HEK293 (cell line): ENCODE measurements around the gene PERM1.
A peak's percentile ranks its signal among the peaks of the same experiment; 100 is the strongest.

Experiments used
- BCL11B ChIP-seq: fragments of 450-650 bp; formaldehyde crosslinking; IDR thresholded peaks from 2 replicates; pipeline ENCODE4 v1.5.1; 2016; ENCODE audit warnings: low read depth, missing biosample characterization, missing genetic modification characterization
- GFI1B ChIP-seq: fragments of 450-650 bp; formaldehyde crosslinking; IDR thresholded peaks from 2 replicates; pipeline ENCODE4 v1.5.1; 2016; ENCODE audit warnings: missing biosample characterization, missing genetic modification characterization
- GLIS1 ChIP-seq: fragments of 450-650 bp; formaldehyde crosslinking; IDR thresholded peaks from 2 replicates; pipeline ENCODE4 v1.5.1; 2016; ENCODE audit warnings: missing biosample characterization, missing genetic modification characterization
- KLF10 ChIP-seq: fragments of 450-650 bp; IDR thresholded peaks from 2 replicates; pipeline ENCODE4 v1.5.1; 2018; ENCODE audit warnings: missing biosample characterization, mild to moderate bottlenecking, missing genetic modification characterization
- KLF9 ChIP-seq: fragments of 450-650 bp; formaldehyde crosslinking; IDR thresholded peaks from 2 replicates; pipeline ENCODE4 v1.5.1; 2016; ENCODE audit warnings: missing biosample characterization, missing genetic modification characterization, low read depth
- MEIS1 ChIP-seq: sonication (generic); formaldehyde crosslinking; IDR thresholded peaks from 2 replicates; pipeline ENCODE4 v1.8.1; 2022; ENCODE audit warnings: missing genetic modification reagents, mild to moderate bottlenecking, borderline replicate concordance
- MYNN ChIP-seq: fragments of 450-650 bp; formaldehyde crosslinking; IDR thresholded peaks from 2 replicates; pipeline ENCODE4 v1.5.1; 2016; ENCODE audit warnings: missing biosample characterization, missing genetic modification characterization, borderline replicate concordance
- SCRT1 ChIP-seq: fragments of 450-650 bp; formaldehyde crosslinking; IDR thresholded peaks from 2 replicates; pipeline ENCODE4 v1.5.1; 2016; ENCODE audit warnings: missing biosample characterization, missing genetic modification characterization, borderline replicate concordance
- WT1 ChIP-seq: fragments of 450-650 bp; formaldehyde crosslinking; IDR thresholded peaks from 2 replicates; pipeline ENCODE4 v1.5.1; 2016; ENCODE audit warnings: missing biosample characterization, missing genetic modification characterization
- ZBTB8A ChIP-seq: fragments of 450-650 bp; formaldehyde crosslinking; IDR thresholded peaks from 2 replicates; pipeline ENCODE4 v1.5.1; 2016; ENCODE audit warnings: missing biosample characterization, missing genetic modification characterization
- ZNF140 ChIP-seq: fragments of 450-650 bp; formaldehyde crosslinking; IDR thresholded peaks from 2 replicates; pipeline ENCODE4 v1.5.1; 2016; ENCODE audit warnings: missing biosample characterization, missing genetic modification characterization
- ZNF211 ChIP-seq: fragments of 450-650 bp; formaldehyde crosslinking; IDR thresholded peaks from 2 replicates; pipeline ENCODE4 v1.5.1; 2016; ENCODE audit warnings: low read depth, missing biosample characterization, missing genetic modification characterization
- ZNF239 ChIP-seq: fragments of 450-650 bp; formaldehyde crosslinking; IDR thresholded peaks from 2 replicates; pipeline ENCODE4 v1.5.1; 2016; ENCODE audit warnings: missing biosample characterization, missing genetic modification characterization
- ZNF248 ChIP-seq: fragments of 450-650 bp; formaldehyde crosslinking; IDR thresholded peaks from 2 replicates; pipeline ENCODE4 v1.5.1; 2017; ENCODE audit warnings: missing biosample characterization, missing genetic modification characterization
- ZNF274 ChIP-seq, 2 experiments: fragments of 200-500 bp in 1 of 2; fragments of 450-650 bp in 1 of 2; sonication (Bioruptor generic) in 1 of 2; formaldehyde crosslinking in 1 of 2; IDR thresholded peaks; 2 replicates each; pipeline versions ENCODE4 v1.5.1 to v1.6.1; 2014 to 2016; ENCODE audit warnings: borderline replicate concordance in 1 of 2, inconsistent platforms in 1 of 2, low read length in 1 of 2, missing biosample characterization in 1 of 2, missing genetic modification characterization in 1 of 2
- ZNF426 ChIP-seq: fragments of 450-650 bp; formaldehyde crosslinking; IDR thresholded peaks from 2 replicates; pipeline ENCODE4 v1.5.1; 2017; ENCODE audit warnings: missing biosample characterization, missing genetic modification characterization, mild to moderate bottlenecking, inconsistent platforms, moderate library complexity
- ZNF544 ChIP-seq: fragments of 450-650 bp; formaldehyde crosslinking; IDR thresholded peaks from 2 replicates; pipeline ENCODE4 v1.5.0; 2017; ENCODE audit warnings: missing biosample characterization, missing genetic modification characterization
- ZNF596 ChIP-seq: fragments of 450-650 bp; IDR thresholded peaks from 2 replicates; pipeline ENCODE4 v1.5.0; 2018; ENCODE audit warnings: missing biosample characterization, mild to moderate bottlenecking, missing genetic modification characterization, moderate library complexity
- ZNF600 ChIP-seq: fragments of 450-650 bp; formaldehyde crosslinking; IDR thresholded peaks from 2 replicates; pipeline ENCODE4 v1.5.1; 2016; ENCODE audit warnings: missing biosample characterization, missing genetic modification characterization
- ZNF624 ChIP-seq: fragments of 450-650 bp; formaldehyde crosslinking; IDR thresholded peaks from 2 replicates; pipeline ENCODE4 v1.5.1; 2017; ENCODE audit warnings: missing biosample characterization, missing genetic modification characterization
- ZNF626 ChIP-seq: fragments of 450-650 bp; sonication (Bioruptor Pico); formaldehyde crosslinking; IDR thresholded peaks from 2 replicates; pipeline ENCODE4 v1.5.1; 2018; ENCODE audit warnings: missing biosample characterization, missing genetic modification characterization, inconsistent platforms
- ZNF664 ChIP-seq: fragments of 450-650 bp; formaldehyde crosslinking; IDR thresholded peaks from 2 replicates; pipeline ENCODE4 v1.5.1; 2016; ENCODE audit warnings: missing biosample characterization, missing genetic modification characterization
- ZNF747 ChIP-seq: fragments of 450-650 bp; formaldehyde crosslinking; IDR thresholded peaks from 2 replicates; pipeline ENCODE4 v1.5.1; 2016; ENCODE audit warnings: missing biosample characterization, missing genetic modification characterization
- ZNF768 ChIP-seq: fragments of 450-650 bp; formaldehyde crosslinking; IDR thresholded peaks from 2 replicates; pipeline ENCODE4 v1.5.1; 2018; ENCODE audit warnings: missing biosample characterization, mild to moderate bottlenecking, missing genetic modification characterization
- TF ChIP-seq, protein P1 (sequence below): IDR thresholded peaks from 2 replicates; pipeline ENCODE4 v1.6.1; 2011; ENCODE audit warnings: mild to moderate bottlenecking, low read depth, low read length, borderline replicate concordance
- TF ChIP-seq, protein P2 (sequence below): fragments of 450-650 bp; formaldehyde crosslinking; IDR thresholded peaks from 2 replicates; pipeline ENCODE4 v1.5.1; 2016; ENCODE audit warnings: missing biosample characterization, missing genetic modification characterization
- TF ChIP-seq, protein P3 (sequence below): fragments of 450-650 bp; formaldehyde crosslinking; IDR thresholded peaks from 2 replicates; pipeline ENCODE4 v1.5.1; 2016; ENCODE audit warnings: missing biosample characterization, missing genetic modification characterization
- TF ChIP-seq, protein P4 (sequence below): fragments of 450-650 bp; formaldehyde crosslinking; IDR thresholded peaks from 2 replicates; pipeline ENCODE4 v1.5.1; 2016; ENCODE audit warnings: missing biosample characterization, missing genetic modification characterization
- TF ChIP-seq, protein P5 (sequence below): fragments of 450-650 bp; formaldehyde crosslinking; IDR thresholded peaks from 2 replicates; pipeline ENCODE4 v1.5.1; 2016; ENCODE audit warnings: missing biosample characterization, missing genetic modification characterization
- TF ChIP-seq, protein P6 (sequence below): fragments of 450-650 bp; formaldehyde crosslinking; IDR thresholded peaks from 2 replicates; pipeline ENCODE4 v1.5.1; 2017; ENCODE audit warnings: missing biosample characterization, missing genetic modification characterization

The PERM1 gene

DNA sequence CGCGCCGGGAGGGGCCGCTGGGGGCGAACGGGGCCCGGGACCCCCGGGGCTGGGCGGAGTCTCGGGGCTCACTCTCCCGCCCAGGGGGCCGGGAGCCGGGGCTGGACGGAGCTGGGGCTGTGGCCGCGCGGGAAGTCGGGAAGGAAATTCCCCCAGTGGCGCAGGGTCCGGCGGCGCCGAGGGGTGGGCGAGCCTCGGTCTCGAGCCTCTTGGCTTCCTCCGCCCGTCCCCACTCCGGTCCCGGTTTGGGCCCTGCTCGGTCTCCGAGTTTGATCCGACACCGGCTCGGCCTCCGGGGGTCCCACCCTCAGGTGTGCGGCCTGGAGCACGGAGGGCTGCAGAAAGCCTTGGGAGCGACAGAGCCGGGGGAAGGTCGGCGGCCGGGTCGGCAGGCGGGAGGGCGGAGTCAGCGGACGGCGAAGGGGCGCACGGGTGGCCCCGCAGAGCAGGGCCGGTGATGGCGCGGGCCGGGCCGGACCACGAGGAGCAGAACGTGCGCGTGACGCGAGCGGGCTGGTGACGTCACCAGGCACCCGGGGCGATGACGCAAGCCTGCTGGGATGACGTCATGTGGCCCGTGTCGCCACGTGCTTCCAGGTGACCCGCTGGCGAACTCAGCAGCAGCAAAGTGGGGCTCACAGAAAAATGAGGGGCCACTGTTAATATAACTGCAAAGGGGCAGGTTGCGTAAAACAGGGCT lies 18.6 kb upstream of the PERM1 start (continued):
- no peak; the same call in 1 of the 2 replicates for TF ChIP-seq GFI1B (tag by site-specific recombination)
- no peak for TF ChIP-seq ZNF624 (tag by site-specific recombination)
- no peak; the same call in 1 of the 2 replicates for TF ChIP-seq ZNF768 (tag by site-specific recombination)
- TF ChIP-seq, protein P1, sequence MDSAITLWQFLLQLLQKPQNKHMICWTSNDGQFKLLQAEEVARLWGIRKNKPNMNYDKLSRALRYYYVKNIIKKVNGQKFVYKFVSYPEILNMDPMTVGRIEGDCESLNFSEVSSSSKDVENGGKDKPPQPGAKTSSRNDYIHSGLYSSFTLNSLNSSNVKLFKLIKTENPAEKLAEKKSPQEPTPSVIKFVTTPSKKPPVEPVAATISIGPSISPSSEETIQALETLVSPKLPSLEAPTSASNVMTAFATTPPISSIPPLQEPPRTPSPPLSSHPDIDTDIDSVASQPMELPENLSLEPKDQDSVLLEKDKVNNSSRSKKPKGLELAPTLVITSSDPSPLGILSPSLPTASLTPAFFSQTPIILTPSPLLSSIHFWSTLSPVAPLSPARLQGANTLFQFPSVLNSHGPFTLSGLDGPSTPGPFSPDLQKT: no peak
- peak; percentile 63 for TF ChIP-seq KLF9 (tag by site-specific recombination)
- TF ChIP-seq ZNF426 (tag by site-specific recombination): no peak
- TF ChIP-seq, protein P2, sequence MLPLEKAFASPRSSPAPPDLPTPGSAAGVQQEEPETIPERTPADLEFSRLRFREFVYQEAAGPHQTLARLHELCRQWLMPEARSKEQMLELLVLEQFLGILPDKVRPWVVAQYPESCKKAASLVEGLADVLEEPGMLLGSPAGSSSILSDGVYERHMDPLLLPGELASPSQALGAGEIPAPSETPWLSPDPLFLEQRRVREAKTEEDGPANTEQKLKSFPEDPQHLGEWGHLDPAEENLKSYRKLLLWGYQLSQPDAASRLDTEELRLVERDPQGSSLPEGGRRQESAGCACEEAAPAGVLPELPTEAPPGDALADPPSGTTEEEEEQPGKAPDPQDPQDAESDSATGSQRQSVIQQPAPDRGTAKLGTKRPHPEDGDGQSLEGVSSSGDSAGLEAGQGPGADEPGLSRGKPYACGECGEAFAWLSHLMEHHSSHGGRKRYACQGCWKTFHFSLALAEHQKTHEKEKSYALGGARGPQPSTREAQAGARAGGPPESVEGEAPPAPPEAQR (tag by site-specific recombination): peak; percentile 98
- no peak for TF ChIP-seq ZNF544
- peak; percentile 94 for TF ChIP-seq KLF10
- TF ChIP-seq ZNF747 (tag by site-specific recombination): no peak
- TF ChIP-seq ZNF274 (IDR thresholded peaks at IDR 0.05; ENCODE audit: low read length): no peak
- no peak for TF ChIP-seq ZNF274 (tag by site-specific recombination; IDR thresholded peaks at IDR 0.05; ENCODE audit: borderline replicate concordance)
- TF ChIP-seq, protein P3, sequence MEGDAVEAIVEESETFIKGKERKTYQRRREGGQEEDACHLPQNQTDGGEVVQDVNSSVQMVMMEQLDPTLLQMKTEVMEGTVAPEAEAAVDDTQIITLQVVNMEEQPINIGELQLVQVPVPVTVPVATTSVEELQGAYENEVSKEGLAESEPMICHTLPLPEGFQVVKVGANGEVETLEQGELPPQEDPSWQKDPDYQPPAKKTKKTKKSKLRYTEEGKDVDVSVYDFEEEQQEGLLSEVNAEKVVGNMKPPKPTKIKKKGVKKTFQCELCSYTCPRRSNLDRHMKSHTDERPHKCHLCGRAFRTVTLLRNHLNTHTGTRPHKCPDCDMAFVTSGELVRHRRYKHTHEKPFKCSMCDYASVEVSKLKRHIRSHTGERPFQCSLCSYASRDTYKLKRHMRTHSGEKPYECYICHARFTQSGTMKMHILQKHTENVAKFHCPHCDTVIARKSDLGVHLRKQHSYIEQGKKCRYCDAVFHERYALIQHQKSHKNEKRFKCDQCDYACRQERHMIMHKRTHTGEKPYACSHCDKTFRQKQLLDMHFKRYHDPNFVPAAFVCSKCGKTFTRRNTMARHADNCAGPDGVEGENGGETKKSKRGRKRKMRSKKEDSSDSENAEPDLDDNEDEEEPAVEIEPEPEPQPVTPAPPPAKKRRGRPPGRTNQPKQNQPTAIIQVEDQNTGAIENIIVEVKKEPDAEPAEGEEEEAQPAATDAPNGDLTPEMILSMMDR: peak; percentile 16; the same call in 1 of the 2 replicates
- 0 out of 2 replicates have a peak, but pooled peaks have one; percentile 69 for TF ChIP-seq ZNF239 (tag by site-specific recombination)
- TF ChIP-seq ZNF211 (tag by site-specific recombination): no peak
- TF ChIP-seq, protein P4, sequence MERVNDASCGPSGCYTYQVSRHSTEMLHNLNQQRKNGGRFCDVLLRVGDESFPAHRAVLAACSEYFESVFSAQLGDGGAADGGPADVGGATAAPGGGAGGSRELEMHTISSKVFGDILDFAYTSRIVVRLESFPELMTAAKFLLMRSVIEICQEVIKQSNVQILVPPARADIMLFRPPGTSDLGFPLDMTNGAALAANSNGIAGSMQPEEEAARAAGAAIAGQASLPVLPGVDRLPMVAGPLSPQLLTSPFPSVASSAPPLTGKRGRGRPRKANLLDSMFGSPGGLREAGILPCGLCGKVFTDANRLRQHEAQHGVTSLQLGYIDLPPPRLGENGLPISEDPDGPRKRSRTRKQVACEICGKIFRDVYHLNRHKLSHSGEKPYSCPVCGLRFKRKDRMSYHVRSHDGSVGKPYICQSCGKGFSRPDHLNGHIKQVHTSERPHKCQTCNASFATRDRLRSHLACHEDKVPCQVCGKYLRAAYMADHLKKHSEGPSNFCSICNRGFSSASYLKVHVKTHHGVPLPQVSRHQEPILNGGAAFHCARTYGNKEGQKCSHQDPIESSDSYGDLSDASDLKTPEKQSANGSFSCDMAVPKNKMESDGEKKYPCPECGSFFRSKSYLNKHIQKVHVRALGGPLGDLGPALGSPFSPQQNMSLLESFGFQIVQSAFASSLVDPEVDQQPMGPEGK (tag by site-specific recombination): peak; percentile 95
- peak; percentile 68 for TF ChIP-seq ZNF596 (tag by site-specific recombination)
- TF ChIP-seq, protein P5, sequence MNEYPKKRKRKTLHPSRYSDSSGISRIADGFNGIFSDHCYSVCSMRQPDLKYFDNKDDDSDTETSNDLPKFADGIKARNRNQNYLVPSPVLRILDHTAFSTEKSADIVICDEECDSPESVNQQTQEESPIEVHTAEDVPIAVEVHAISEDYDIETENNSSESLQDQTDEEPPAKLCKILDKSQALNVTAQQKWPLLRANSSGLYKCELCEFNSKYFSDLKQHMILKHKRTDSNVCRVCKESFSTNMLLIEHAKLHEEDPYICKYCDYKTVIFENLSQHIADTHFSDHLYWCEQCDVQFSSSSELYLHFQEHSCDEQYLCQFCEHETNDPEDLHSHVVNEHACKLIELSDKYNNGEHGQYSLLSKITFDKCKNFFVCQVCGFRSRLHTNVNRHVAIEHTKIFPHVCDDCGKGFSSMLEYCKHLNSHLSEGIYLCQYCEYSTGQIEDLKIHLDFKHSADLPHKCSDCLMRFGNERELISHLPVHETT (tag by site-specific recombination): peak; percentile 92
- TF ChIP-seq ZNF140 (tag by site-specific recombination): no peak
- no peak; the same call in 1 of the 2 replicates for TF ChIP-seq SCRT1
- TF ChIP-seq ZNF664 (tag by site-specific recombination): peak; percentile 57; the same call in 1 of the 2 replicates
- peak; percentile 87 for TF ChIP-seq WT1 (tag by site-specific recombination)
- TF ChIP-seq ZNF626 (tag by site-specific recombination): no peak
- TF ChIP-seq MYNN (tag by site-specific recombination): peak; percentile 76; the same call in 1 of the 2 replicates
- peak; percentile 93 for TF ChIP-seq ZBTB8A (tag by site-specific recombination)
- TF ChIP-seq, protein P6, sequence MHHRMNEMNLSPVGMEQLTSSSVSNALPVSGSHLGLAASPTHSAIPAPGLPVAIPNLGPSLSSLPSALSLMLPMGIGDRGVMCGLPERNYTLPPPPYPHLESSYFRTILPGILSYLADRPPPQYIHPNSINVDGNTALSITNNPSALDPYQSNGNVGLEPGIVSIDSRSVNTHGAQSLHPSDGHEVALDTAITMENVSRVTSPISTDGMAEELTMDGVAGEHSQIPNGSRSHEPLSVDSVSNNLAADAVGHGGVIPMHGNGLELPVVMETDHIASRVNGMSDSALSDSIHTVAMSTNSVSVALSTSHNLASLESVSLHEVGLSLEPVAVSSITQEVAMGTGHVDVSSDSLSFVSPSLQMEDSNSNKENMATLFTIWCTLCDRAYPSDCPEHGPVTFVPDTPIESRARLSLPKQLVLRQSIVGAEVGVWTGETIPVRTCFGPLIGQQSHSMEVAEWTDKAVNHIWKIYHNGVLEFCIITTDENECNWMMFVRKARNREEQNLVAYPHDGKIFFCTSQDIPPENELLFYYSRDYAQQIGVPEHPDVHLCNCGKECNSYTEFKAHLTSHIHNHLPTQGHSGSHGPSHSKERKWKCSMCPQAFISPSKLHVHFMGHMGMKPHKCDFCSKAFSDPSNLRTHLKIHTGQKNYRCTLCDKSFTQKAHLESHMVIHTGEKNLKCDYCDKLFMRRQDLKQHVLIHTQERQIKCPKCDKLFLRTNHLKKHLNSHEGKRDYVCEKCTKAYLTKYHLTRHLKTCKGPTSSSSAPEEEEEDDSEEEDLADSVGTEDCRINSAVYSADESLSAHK (tag by site-specific recombination): peak; percentile 83
- no peak; the same call in 1 of the 2 replicates for TF ChIP-seq MEIS1 (CRISPR knock-in tag)
- TF ChIP-seq ZNF248 (tag by site-specific recombination): no peak
- peak; percentile 100 for TF ChIP-seq ZNF600 (tag by site-specific recombination)
- TF ChIP-seq GLIS1 (tag by site-specific recombination): peak; percentile 87
- TF ChIP-seq BCL11B (tag by site-specific recombination): peak; percentile 95
